Stomach smooth muscle (tissue), 2 donors: ENCODE data around the gene CRACR2B.
A peak's percentile ranks its signal among the peaks of the same experiment; 100 is the strongest.

Experiments used
- H3K27ac ChIP-seq: one replicate; pipeline ENCODE4 v1.7.0; 2013; ENCODE audit warnings: mild to moderate bottlenecking, low read length, inconsistent platforms
- H3K27me3 ChIP-seq, 2 donors: one replicate each; pipeline ENCODE4 v1.7.0; 2013; ENCODE audit warnings: low read length in 2 of 2; ENCODE audit not compliant: insufficient read depth in 2 of 2, control insufficient read depth in 1 of 2
- H3K36me3 ChIP-seq, 2 donors: one replicate each; pipeline ENCODE4 v1.7.0; 2013; ENCODE audit warnings: low read length in 2 of 2; ENCODE audit not compliant: control insufficient read depth in 2 of 2, insufficient read depth in 2 of 2
- H3K4me1 ChIP-seq: one replicate; pipeline ENCODE4 v1.7.0; 2013; ENCODE audit warnings: low read length; ENCODE audit not compliant: control insufficient read depth, insufficient read depth
- H3K4me3 ChIP-seq, 2 donors: one replicate each; pipeline ENCODE4 v1.7.0; 2013; ENCODE audit warnings: low read length in 2 of 2
- H3K9ac ChIP-seq, 2 donors: one replicate each; pipeline ENCODE4 v1.7.0; 2013; ENCODE audit warnings: low read length in 2 of 2, mild to moderate bottlenecking in 1 of 2
- H3K9me3 ChIP-seq, 2 donors: one replicate each; pipeline ENCODE4 v1.7.0; 2013; ENCODE audit warnings: low read length in 2 of 2; ENCODE audit not compliant: control insufficient read depth in 2 of 2
- donor health status: healthy.
- donor health status: Pancreatic carcinoma.

The CRACR2B gene

DNA sequence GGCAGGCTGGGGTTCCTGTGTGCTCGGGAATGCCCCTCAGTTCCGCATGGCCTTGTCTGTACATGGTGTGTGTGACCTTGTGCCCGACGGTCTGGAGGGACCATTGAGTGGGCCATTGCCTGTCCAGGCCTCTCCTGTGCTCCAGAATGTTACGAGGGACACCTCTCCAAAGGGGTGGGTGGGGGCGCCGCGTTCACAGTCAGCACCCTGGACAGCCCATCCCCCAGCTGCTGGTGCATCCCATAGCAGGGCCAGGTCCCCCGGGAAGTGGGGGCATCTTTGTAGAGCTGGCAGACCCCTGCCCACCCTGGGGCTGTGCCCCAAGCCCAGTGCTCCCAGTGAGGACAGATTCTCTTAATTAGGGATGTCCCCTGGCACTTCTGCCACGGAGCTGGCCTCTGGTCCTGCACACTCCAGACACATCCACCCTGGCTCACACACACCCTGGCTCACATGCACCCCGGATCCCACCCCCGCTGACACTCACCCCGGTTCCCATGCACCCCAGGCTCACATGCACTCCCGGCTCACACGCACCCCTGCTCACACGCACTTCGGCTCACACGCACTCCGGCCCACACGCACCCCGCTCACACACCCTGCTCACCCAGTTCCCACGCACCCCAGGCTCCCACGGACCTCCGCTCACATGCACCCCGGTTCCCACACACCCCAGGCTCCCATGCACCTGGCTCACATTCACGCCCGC is 30.5 kb downstream of the CRACR2B start:
- Histone ChIP-seq H3K4me1 (peaks cover 27% of the 10 kb centered on the region), H3K27me3 (no peaks in the 10 kb centered on the region), H3K9me3 (no peaks in the 10 kb centered on the region), H3K9ac (no peak overlapping the region), H3K27ac (no peak overlapping the region), H3K4me3 (no peak overlapping the region), H3K36me3 (no peaks in the 10 kb centered on the region)

DNA sequence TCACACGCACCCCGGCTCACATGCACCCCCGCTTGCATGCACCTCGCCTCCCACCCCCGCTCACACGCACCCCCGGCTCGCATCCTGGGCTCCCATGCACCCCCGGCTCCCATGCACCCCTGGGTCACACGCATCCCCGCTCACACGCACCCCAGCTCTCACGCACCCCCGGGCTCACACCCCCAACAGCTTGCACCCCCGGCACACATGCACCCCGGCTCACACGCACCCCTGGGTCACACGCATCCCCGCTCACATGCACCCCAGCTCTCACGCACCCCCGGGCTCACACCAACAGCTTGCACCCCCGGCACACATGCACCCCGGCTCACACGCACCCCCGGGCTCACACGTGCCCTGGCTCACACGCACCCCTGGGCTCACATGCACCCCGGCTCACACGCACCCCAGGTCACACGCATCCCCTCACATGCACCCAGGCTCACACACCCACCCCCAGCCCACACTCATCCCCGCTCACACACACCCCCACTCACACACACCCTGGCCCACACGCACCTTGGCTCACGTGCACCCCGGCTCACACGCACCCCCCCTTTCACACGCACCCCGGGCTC is 31.1 kb downstream of the CRACR2B start:
- no peak overlapping the region for H3K4me3 ChIP-seq
- H3K9me3 ChIP-seq, result no peaks in the 10 kb centered on the region
- peaks cover 27% of the 10 kb centered on the region for H3K4me1 ChIP-seq
- H3K36me3 ChIP-seq, result no peaks in the 10 kb centered on the region
- no peak overlapping the region for H3K27ac ChIP-seq
- H3K9ac ChIP-seq, result no peak overlapping the region
- H3K27me3 ChIP-seq, result no peaks in the 10 kb centered on the region

DNA sequence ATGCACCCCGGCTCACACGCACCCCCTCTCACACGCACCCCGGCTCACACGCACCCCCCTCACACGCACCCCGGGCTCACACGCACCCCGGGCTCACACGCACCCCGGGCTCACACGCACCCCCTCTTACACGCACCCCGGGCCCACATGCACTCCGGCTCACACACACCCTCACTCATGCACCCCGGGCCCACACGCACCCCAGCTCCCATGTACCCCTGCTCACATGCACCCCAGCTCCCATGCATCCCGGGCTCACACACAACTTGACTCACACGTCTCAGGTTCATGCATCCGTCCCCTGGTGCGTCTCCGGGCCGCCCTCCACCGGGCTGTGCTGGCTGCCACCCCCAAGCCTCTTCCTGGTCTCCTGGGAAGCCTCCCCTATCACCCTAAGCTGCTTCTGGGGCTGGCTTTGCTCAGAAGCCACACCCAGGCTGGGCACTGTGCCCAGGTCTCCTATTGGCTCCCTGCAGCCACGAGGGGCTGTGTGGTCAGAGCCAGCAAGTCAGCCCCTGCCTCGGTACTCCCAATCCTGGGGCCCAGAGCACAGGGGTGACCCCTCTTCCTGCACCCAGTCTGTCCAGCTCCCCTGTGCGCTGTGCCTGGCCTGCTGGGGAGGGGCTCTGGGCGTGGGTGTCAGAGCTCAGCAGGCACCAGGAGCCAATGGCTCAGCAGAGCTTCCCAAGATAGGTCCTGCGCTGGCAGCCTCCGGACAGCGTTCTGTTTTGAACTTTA is 31.8 kb downstream of the CRACR2B start:
- H3K9ac ChIP-seq, result peak overlapping the region in 1 of 2 donors; percentile 21
- no peaks in the 10 kb centered on the region for H3K9me3 ChIP-seq
- peak overlapping the region; percentile 46 for H3K27ac ChIP-seq
- no peaks in the 10 kb centered on the region for H3K27me3 ChIP-seq
- no peaks in the 10 kb centered on the region for H3K36me3 ChIP-seq
- H3K4me1 ChIP-seq, result peaks cover 27% of the 10 kb centered on the region
- H3K4me3 ChIP-seq, result peak overlapping the region; percentile 12 to 69

DNA sequence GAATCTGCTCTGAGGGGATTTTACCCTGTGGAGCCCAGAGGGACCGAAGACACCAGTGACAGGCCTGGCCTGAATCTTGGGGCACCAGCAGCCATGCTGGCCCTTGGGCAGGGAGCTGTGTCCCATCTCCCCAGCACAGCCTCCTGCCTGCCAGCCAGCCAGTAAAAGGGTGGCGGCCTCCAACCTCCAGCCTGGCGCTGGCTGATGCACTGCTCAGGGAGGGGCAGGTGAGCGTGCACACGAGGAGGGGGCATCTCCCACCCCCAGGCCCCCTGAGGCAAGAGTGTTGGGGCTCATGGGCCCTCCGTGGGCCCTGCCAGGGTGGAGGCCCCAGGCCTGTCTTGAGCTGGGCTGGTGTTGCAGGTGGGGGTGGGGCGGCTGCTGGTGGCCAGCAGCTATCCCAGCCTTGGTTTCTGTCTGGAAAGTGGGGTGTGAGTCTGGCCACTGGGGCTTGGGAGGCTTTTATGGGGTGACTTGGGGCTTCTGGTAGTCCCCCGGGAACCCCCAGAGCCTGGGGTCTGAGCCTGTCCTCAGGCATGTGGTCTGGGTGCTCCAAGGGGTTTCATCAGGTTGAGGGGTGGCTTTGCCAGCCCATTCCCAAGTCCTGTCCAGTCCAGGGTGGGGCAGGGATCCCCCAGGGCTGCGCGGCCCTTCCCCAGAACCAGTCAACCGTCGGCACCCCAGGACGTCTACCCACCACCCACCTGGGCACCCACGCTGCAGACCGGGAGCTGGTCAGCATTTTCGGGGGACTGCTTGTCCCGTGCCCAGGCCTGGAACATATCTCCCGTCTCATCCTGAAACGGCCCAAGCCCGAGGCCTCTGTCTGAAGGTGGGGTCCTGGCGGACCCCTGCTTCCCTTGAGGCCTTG is 32.8 kb downstream of the CRACR2B start:
- Histone ChIP-seq H3K27ac (peak overlapping the region; percentile 46), H3K9ac (peak overlapping the region in 1 of 2 donors; percentile 21), H3K27me3 (no peaks in the 10 kb centered on the region), H3K4me1 (peaks cover 27% of the 10 kb centered on the region), H3K36me3 (no peaks in the 10 kb centered on the region), H3K4me3 (peak overlapping the region in 1 of 2 donors; percentile 69), H3K9me3 (no peaks in the 10 kb centered on the region)

DNA sequence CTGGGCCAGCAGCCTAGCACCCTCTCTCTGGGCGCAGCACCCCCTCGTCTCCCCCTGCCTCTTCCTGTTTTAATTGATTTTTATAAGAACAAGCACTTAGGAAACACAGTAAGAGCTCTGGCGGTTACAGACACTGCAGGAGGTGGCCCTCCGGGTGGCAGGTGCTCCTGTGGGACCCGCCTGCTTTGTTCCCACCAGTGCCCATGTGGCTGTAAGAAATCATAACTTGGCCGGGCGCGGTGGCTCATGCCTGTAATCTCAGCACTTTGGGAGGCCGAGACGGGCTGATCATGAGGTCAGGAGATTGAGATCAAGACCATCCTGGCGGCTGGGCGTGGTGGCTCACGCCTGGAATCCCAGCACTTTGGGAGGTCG is 33.4 kb downstream of the CRACR2B start:
- Histone ChIP-seq H3K9me3 (no peaks in the 10 kb centered on the region), H3K36me3 (peaks cover 0 to 2% of the 10 kb centered on the region in 2 donors), H3K4me3 (no peak overlapping the region), H3K9ac (no peak overlapping the region), H3K27ac (no peak overlapping the region), H3K27me3 (no peaks in the 10 kb centered on the region), H3K4me1 (peaks cover 27% of the 10 kb centered on the region)

DNA sequence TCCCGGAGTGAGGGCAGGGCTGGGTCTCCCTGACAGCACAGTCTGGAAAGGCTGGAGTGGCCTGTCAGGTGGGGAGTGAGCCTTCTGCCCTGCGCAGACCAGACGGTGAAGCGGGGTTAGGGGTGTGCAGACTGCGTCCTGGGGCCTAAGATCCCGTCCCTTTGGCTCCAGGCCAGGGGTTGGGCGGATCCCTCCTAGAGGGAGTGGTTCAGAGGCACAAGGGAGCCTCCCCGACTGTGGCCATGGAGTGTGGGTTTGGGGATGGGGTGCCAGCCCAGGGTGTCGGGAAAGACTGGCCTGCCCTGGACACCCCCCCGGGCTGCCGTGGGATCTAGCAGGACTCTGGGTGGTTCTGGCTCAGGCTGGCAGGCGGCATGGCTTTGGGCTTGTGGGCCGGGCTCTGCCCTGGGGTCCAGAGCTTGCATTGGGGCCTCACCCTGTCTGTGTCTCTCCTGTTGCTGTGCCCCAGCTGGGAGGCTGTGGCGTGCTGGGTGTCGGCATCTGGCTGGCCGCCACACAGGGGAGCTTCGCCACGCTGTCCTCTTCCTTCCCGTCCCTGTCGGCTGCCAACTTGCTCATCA is 34.5 kb downstream of the CRACR2B start:
- Histone ChIP-seq H3K4me3 (no peak overlapping the region), H3K9ac (no peak overlapping the region), H3K27ac (no peak overlapping the region)

DNA sequence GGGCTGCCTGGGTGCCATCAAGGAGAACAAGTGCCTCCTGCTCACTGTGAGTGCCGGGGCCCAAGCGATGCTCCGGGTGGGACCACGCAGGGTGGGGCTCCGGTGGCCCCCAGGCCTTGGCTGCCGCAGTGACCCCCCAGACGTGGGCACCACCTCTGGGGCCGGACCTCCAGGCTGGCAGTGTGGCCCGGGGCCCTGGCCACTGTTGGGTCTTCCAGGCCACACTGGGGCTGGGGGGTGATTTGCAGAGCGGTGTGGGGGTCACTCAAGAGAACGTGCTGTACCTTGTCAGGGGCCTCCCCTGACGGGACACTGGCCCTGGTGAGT is 34.9 kb downstream of the CRACR2B start:
- Histone ChIP-seq H3K9ac (no peak overlapping the region), H3K9me3 (no peaks in the 10 kb centered on the region), H3K4me3 (no peak overlapping the region), H3K36me3 (peaks cover 0 to 2% of the 10 kb centered on the region in 2 donors), H3K27me3 (no peaks in the 10 kb centered on the region), H3K27ac (no peak overlapping the region), H3K4me1 (peaks cover 24% of the 10 kb centered on the region)

More for the DNA sequence above, 34.5 kb downstream of the CRACR2B start:
- H3K4me1 ChIP-seq, result peaks cover 24% of the 10 kb centered on the region
- H3K27me3 ChIP-seq, result no peaks in the 10 kb centered on the region
- peaks cover 0 to 2% of the 10 kb centered on the region in 2 donors for H3K36me3 ChIP-seq
- H3K9me3 ChIP-seq, result no peaks in the 10 kb centered on the region

DNA sequence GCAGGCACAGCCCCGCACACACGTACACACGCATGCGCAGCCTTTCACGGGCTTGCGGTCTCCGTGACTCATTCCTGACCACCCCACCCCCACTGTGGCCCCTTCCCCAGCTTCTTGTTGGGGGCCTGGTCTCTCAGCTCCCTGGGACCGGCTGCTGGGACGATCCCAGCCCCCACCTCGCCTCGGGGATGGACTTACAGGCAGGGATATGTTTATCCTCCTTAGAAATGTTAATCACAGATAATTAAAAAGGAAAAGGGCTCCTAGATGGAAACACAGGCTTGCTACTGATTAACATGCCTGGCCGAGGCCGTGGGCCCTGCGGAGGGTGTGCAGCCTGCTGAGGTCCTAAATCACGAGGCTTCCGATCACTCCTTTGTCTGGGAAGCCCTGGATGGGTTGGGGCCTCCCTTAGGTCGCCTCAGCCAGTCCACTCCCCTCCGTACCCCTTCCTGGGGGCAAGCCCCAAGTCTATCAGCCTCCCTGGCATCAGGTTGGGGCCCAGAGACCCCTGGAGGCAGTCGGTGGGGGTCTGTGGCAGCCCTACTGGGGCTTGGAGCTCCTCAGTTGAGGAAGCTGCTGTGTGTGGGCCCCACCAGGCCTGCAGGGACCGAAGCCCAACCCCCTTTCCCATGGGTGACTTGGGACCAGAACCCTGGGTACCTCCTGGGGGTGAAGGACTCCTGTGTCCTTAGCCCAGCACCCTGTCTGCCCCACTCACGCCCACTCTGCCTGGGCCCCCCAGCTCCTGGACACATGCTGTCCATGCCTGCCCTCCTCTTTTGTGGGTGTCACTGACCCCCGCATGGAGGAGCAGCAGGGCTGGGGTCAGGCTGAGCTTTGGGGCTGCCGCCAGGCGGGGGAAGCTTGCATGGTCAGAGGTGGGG is 35.5 kb downstream of the CRACR2B start:
- H3K27ac ChIP-seq, result no peak overlapping the region
- peaks cover 24% of the 10 kb centered on the region for H3K4me1 ChIP-seq
- H3K36me3 ChIP-seq, result peaks cover 0 to 2% of the 10 kb centered on the region in 2 donors
- H3K9ac ChIP-seq, result no peak overlapping the region
- H3K9me3 ChIP-seq, result no peaks in the 10 kb centered on the region
- no peak overlapping the region for H3K4me3 ChIP-seq
- H3K27me3 ChIP-seq, result no peaks in the 10 kb centered on the region

DNA sequence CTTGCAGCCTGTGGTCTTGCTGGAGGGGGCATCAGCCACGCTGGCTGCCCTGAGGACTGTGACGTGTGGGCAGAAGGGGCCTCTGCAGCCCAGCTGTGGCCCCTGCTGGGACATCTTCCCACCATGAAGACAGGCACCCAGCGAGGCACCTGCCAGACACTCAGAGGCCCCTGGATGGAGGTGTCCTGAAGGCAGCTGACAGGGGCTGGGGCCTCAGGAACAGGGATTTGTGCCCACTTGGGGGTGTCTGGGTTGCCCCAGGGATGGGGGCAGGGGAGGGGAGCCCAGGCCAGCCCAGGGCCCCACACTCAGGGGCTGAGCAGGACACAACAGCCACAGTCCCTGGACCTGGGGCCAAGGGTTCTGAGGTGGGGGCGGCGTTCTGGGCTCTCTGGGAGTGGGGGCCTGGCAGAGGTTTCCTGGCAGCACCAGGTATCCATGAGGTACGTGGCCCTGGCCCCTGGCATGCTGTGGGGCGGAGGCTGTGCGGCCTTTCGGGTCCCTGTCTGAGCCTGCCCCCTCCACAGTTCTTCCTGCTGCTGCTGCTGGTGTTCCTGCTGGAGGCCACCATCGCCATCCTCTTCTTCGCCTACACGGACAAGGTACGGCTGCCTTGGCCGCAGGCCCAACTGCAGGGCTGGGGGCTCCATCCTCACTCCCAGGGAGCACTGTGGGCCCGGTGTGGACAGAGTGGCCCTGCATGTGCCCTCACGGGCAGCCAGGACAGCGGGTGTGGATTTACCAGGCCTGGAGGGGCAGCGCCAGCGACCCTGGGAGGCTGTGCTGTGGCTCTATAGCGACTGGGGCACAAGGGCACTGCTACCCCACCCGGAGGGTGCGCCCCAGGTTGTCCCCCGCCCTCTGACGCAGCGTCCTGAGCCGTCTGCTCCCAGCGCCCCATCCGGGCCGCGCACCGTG is 36.5 kb downstream of the CRACR2B start:
- Histone ChIP-seq H3K4me3 (no peak overlapping the region), H3K27me3 (no peaks in the 10 kb centered on the region), H3K4me1 (peaks cover 20% of the 10 kb centered on the region), H3K27ac (no peak overlapping the region), H3K9me3 (no peaks in the 10 kb centered on the region), H3K36me3 (peaks cover 0 to 5% of the 10 kb centered on the region in 2 donors), H3K9ac (no peak overlapping the region)
